BLaER1 (cell line): ENCODE results near the gene EXOSC10.

Experiments used
- H3K27ac ChIP-seq: shearing (Covaris generic); formaldehyde crosslinking; 2 replicates; pipeline ENCODE4 v1.8.1; 2022
- H3K27me3 ChIP-seq: shearing (Covaris generic); formaldehyde crosslinking; 2 replicates; pipeline ENCODE4 v1.8.1; 2022
- H3K36me3 ChIP-seq: shearing (Covaris generic); formaldehyde crosslinking; 2 replicates; pipeline ENCODE4 v1.8.1; 2022
- H3K4me1 ChIP-seq: shearing (Covaris generic); formaldehyde crosslinking; 2 replicates; pipeline ENCODE4 v1.8.1; 2022
- H3K4me2 ChIP-seq: shearing (Covaris generic); formaldehyde crosslinking; 2 replicates; pipeline ENCODE4 v1.8.1; 2022
- H3K4me3 ChIP-seq: shearing (Covaris generic); formaldehyde crosslinking; 2 replicates; pipeline ENCODE4 v1.8.1; 2022
- H3K9ac ChIP-seq: shearing (Covaris generic); formaldehyde crosslinking; 2 replicates; pipeline ENCODE4 v1.8.1; 2022
- H3K9me3 ChIP-seq: shearing (Covaris generic); formaldehyde crosslinking; 2 replicates; pipeline ENCODE4 v1.8.1; 2022
- H4K20me1 ChIP-seq: shearing (Covaris generic); formaldehyde crosslinking; 2 replicates; pipeline ENCODE4 v1.8.1; 2022
- Cebpa-rat ChIP-seq: shearing (Covaris generic); IDR thresholded peaks from 2 replicates; pipeline ENCODE4 v1.8.1; 2022

Gene EXOSC10

DNA sequence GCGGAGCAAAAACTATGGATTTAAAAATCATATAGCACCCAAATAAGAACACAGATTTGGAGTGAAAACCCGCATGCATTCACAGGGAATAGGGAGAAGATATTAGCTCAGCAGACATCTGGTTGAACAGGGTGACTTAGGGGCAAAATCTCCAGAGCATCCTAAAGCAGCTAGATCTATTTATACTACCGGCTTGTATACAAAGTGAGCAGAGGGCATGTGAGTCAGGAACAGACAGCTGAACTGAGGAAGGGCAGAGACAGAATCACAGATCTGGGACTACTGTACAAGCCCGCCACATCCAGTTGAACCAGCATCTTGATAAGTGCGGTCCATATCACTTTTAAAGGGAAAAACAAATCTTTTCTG is 35.2 kb upstream of the EXOSC10 start:
- Histone ChIP-seq H3K27me3 (no peaks in the 10 kb centered on the region), H3K4me2 (no peak overlapping the region), H3K4me3 (no peak overlapping the region), H3K9me3 (no peaks in the 10 kb centered on the region), H3K27ac (no peak overlapping the region), H3K4me1 (0 out of 2 replicates have a peak, but pooled peaks cover 6% of the 10 kb centered on the region), H3K36me3 (peaks cover 97% of the 10 kb centered on the region), H3K9ac (no peak overlapping the region), H4K20me1 (0 out of 2 replicates have a peak, but pooled peaks cover 7% of the 10 kb centered on the region)
- no peak for TF ChIP-seq Cebpa-rat

DNA sequence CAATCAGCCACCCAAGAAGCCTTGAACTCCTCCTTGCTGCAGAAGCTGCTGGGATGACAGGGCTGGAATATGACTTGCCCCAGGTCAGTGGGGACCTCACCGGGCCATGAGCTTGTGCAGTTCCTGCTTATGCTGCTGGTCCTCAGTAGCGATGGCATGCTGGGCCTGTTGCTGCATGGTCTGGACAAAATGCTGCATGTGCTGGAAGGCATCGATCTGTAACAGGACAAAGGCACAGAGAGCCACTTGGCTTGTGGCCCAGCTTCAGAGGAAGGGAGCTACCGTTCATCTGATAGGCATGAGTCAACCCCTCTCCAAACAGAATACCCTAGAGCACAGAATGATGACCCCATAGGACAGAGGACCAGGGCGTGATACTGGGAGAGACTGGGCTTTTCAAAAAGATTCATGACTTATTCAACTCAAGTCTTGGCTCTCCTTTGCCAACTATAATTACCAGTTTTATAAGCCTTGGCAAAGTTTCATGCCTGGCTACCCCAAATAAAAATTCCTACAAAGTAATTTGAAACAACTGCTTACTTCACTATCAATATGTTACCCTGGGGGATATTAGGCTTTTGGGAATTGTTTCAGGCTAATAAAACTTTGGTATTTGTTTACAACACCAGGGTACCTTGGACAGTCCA is 34.7 kb upstream of the EXOSC10 start:
- no peaks in the 10 kb centered on the region for H3K9me3 ChIP-seq
- H4K20me1 ChIP-seq, result 0 out of 2 replicates have a peak, but pooled peaks cover 8% of the 10 kb centered on the region
- H3K4me2 ChIP-seq, result no peak overlapping the region
- H3K4me1 ChIP-seq, result 0 out of 2 replicates have a peak, but pooled peaks cover 6% of the 10 kb centered on the region
- H3K27me3 ChIP-seq, result no peaks in the 10 kb centered on the region
- TF ChIP-seq Cebpa-rat, result no peak
- H3K36me3 ChIP-seq, result peaks cover 97% of the 10 kb centered on the region
- H3K27ac ChIP-seq, result no peak overlapping the region
- no peak overlapping the region for H3K9ac ChIP-seq
- H3K4me3 ChIP-seq, result no peak overlapping the region

DNA sequence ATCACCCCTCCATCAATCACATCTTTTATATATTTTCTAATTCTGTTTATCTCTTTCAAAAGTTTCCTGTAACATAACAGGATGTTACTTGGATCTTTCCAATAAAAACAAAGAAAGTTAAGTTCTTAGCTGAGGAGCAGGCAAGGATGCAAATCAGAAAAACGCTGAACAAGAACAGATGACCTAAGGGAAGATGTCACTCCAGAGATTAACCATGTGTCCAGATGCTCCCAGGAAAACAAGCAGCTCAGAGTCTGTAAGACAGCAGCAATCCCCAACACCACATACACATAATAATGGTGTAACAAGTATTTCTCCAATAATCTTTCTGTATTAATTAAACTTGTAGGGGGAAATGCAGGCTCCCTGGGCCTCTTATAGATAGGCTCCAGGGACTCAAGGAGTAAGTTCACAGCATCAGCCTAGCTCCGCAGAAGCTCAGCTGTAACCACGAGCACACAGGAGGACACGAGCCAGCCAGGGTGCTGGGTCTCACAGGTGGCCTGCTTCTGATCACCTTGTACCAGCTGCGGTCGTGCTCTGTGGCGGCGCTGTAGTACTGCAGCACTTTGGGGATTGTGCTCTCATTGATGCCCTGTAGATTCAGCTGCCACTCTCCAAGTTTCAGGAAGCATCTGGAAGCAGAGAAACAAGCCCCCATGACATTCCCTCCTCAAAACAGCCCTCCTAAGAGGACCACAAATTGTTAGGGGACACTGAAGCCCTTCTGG is 33.1 kb upstream of the EXOSC10 start:
- H3K27ac ChIP-seq, result no peak overlapping the region
- 0 out of 2 replicates have a peak, but pooled peaks cover 8% of the 10 kb centered on the region for H4K20me1 ChIP-seq
- 0 out of 2 replicates have a peak, but pooled peaks cover 6% of the 10 kb centered on the region for H3K4me1 ChIP-seq
- no peak for TF ChIP-seq Cebpa-rat
- H3K9ac ChIP-seq, result no peak overlapping the region
- no peaks in the 10 kb centered on the region for H3K27me3 ChIP-seq
- H3K4me3 ChIP-seq, result no peak overlapping the region
- peaks cover 97% of the 10 kb centered on the region for H3K36me3 ChIP-seq
- no peaks in the 10 kb centered on the region for H3K9me3 ChIP-seq
- no peak overlapping the region for H3K4me2 ChIP-seq

DNA sequence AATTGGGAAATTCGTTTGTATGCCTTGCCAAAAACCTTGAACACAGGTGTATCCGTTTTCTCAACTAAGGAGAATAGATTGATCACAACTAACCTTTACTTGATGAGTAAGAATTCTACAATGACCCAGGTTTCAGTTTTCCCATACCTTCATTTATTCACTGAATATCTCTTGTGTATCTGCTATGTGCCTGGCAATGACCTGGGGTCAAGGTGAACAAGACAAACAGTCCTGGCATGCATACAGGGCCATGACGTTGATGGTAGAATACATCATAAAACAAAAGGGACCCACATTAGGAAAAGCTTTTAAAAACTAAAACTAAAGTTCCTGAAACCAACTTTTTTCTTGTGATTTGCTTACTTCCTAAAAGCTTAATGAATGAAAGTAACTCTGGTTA is 32.1 kb upstream of the EXOSC10 start:
- no peak overlapping the region for H3K27ac ChIP-seq

DNA sequence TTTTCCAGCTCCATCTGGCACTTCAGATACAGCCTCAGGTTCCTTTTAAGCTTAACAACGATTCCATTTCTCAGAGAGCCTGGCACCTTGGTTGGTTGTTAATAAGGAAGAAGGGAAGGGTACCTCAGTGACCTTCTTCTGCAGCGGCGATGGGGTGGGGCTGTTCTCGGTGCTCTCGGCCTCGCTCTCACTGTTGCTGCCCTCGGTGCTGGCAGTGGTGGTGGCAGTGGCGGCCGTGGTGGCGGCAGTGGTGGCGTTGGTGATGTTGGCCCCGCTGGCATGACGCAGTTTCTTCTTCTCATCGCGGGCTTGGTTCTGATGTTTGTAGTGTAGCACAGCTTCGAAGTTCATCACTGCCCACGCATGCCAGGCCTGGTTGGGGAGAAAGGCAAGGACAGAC is 30.7 kb upstream of the EXOSC10 start:
- H3K36me3 ChIP-seq, result peaks cover 97% of the 10 kb centered on the region

More for the DNA sequence above, 32.1 kb upstream of the EXOSC10 start:
- Histone ChIP-seq H3K36me3 (peaks cover 97% of the 10 kb centered on the region), H3K9me3 (no peaks in the 10 kb centered on the region), H3K4me1 (0 out of 2 replicates have a peak, but pooled peaks cover 6% of the 10 kb centered on the region), H3K27me3 (no peaks in the 10 kb centered on the region), H3K4me2 (no peak overlapping the region), H4K20me1 (0 out of 2 replicates have a peak, but pooled peaks cover 8% of the 10 kb centered on the region), H3K4me3 (no peak overlapping the region), H3K9ac (no peak overlapping the region)
- TF ChIP-seq Cebpa-rat, result no peak

DNA sequence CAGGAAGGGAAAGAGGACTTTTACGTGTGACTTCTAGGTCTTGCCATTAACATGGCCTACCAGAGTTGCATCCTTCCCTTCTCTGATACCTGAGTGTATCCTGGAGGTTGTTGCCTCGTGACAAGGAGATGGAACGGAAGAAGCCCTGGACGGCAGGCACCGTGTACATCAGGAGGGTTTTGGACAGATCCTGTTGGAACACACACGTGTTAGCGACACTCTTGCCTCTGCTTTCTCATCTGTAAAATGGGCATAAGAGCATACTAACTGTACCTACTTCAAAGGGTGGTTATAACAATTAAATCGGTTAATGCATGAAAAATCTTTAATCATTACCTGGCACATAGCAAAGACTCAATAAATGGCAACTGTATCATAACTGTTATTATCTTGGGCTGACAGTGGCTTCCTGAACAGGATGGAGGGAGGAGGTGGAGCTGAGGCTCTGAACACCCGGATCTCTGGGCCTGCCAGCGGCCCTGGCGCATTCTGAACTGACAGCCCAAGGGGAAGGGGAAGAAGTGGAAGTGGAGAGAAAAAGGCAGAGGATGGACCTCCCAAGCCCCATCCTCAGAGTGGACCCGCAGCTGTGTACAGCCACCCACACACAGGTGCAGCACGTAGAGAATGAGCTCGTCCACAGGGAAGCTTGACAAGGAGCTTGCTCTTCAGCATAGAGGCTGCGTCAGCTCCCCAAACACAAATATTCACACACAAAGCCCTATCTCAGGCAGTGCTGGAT is 30.2 kb upstream of the EXOSC10 start:
- TF ChIP-seq Cebpa-rat, result no peak
- Histone ChIP-seq H3K27me3 (no peaks in the 10 kb centered on the region), H3K9me3 (no peaks in the 10 kb centered on the region), H3K4me1 (0 out of 2 replicates have a peak, but pooled peaks cover 6% of the 10 kb centered on the region), H3K9ac (no peak overlapping the region), H3K4me2 (no peak overlapping the region), H4K20me1 (0 out of 2 replicates have a peak, but pooled peaks cover 8% of the 10 kb centered on the region), H3K27ac (no peak overlapping the region), H3K36me3 (peaks cover 100% of the 10 kb centered on the region), H3K4me3 (no peak overlapping the region)

More for the DNA sequence above, 30.7 kb upstream of the EXOSC10 start:
- H3K4me1 ChIP-seq, result 0 out of 2 replicates have a peak, but pooled peaks cover 6% of the 10 kb centered on the region
- H3K4me2 ChIP-seq, result no peak overlapping the region
- H3K27ac ChIP-seq, result no peak overlapping the region
- H3K4me3 ChIP-seq, result no peak overlapping the region
- no peak overlapping the region for H3K9ac ChIP-seq
- H4K20me1 ChIP-seq, result 0 out of 2 replicates have a peak, but pooled peaks cover 8% of the 10 kb centered on the region
- no peaks in the 10 kb centered on the region for H3K27me3 ChIP-seq
- no peaks in the 10 kb centered on the region for H3K9me3 ChIP-seq
- TF ChIP-seq Cebpa-rat, result no peak

DNA sequence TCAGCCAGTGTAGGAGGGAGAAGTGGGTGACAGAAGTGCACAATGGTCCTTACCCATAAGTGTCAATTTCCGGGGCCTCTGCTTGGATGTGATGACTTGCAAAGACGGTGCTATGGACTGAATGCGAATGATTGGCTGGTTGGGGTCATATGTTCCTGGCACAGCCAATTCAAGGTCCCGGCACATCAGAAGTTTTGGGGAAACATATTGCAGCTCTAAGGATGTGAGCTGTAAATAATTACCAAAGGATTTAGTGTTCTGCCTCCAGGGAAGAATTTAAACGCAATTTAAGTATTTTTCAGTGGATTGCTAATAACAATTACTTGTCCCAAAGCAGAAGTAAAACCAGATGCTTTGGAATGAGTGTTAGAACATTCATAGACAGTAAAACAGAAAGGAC is 26.9 kb upstream of the EXOSC10 start:
- Histone ChIP-seq H3K27me3 (no peaks in the 10 kb centered on the region), H4K20me1 (0 out of 2 replicates have a peak, but pooled peaks cover 8% of the 10 kb centered on the region), H3K4me1 (no peaks in the 10 kb centered on the region), H3K36me3 (peaks cover 100% of the 10 kb centered on the region), H3K9me3 (no peaks in the 10 kb centered on the region), H3K9ac (no peak overlapping the region), H3K27ac (no peak overlapping the region), H3K4me3 (no peak overlapping the region), H3K4me2 (no peak overlapping the region)
- TF ChIP-seq Cebpa-rat, result no peak

DNA sequence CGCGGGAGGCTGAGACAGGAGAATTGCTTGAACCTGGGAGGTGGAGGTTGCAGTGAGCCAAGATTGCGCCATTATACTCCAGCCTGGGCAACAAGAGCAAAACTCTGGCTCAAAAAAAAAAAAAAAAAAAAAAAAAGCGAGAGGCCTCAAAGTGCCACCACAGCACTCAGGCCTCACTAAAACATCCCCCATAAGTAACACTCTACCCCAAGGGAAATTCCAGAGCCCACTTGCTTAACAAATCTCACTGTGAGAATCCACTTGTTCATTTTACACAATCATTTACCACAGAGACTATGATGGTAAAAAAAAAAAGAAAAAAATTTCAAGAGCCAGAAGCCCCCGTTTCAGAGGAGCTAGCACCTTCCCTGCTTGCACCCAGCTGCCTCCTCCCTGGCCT is 26.3 kb upstream of the EXOSC10 start:
- Histone ChIP-seq H3K4me3 (no peak overlapping the region), H3K9ac (no peak overlapping the region), H3K36me3 (peaks cover 100% of the 10 kb centered on the region), H3K4me1 (no peaks in the 10 kb centered on the region), H3K27me3 (no peaks in the 10 kb centered on the region), H3K4me2 (no peak overlapping the region), H3K27ac (no peak overlapping the region), H4K20me1 (0 out of 2 replicates have a peak, but pooled peaks cover 8% of the 10 kb centered on the region), H3K9me3 (no peaks in the 10 kb centered on the region)
- TF ChIP-seq Cebpa-rat, result no peak

DNA sequence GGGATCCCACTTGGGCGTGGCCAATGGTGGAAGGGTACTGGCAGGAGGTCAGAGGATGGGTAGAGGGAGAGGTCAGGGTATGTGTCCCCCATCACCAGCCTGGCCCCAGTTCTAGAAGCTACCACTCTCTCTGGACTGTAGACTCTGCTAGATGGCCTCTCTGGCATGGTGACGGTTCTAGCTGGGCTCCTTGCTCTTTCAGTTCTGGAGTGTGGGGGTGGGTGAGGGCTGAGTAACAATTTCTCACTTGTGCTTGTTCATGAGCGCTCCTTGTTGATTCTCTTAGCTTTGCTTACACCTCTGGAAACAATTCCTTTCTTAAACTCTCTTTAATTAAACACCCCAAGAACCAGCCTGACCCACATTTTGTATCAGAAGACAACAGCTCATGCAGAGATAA is 25.3 kb upstream of the EXOSC10 start:
- no peak for TF ChIP-seq Cebpa-rat
- no peak overlapping the region for H3K4me3 ChIP-seq
- no peaks in the 10 kb centered on the region for H3K9me3 ChIP-seq
- H3K27me3 ChIP-seq, result no peaks in the 10 kb centered on the region
- no peaks in the 10 kb centered on the region for H3K4me1 ChIP-seq
- no peak overlapping the region for H3K9ac ChIP-seq
- H4K20me1 ChIP-seq, result 0 out of 2 replicates have a peak, but pooled peaks cover 1% of the 10 kb centered on the region
- H3K36me3 ChIP-seq, result peaks cover 100% of the 10 kb centered on the region
- H3K4me2 ChIP-seq, result no peak overlapping the region
- no peak overlapping the region for H3K27ac ChIP-seq
